NT2/D1 (cell line): ENCODE data around the gene EPS8L1.

ENCODE experiments used
- DNase-seq: peaks from one replicate; pipeline ENCODE4 v3.0.0-alpha.2; 2011; ENCODE audit warnings: low read depth, low spot score
- H3K27me3 ChIP-seq: 2 replicates; pipeline ENCODE4 v1.6.0; 2011; ENCODE audit warnings: mild to moderate bottlenecking; ENCODE audit not compliant: insufficient read length, insufficient read depth
- H3K36me3 ChIP-seq: 2 replicates; pipeline ENCODE4 v1.6.1; 2011; ENCODE audit warnings: mild to moderate bottlenecking, low read length, mixed read lengths; ENCODE audit not compliant: insufficient read depth, insufficient read length
- H3K4me1 ChIP-seq: 2 replicates; pipeline ENCODE4 v1.5.1; 2011; ENCODE audit not compliant: insufficient read depth, insufficient read length
- H3K4me3 ChIP-seq: 2 replicates; pipeline ENCODE4 v1.5.1; 2011; ENCODE audit warnings: low read depth; ENCODE audit not compliant: insufficient read length
- H3K9ac ChIP-seq: 2 replicates; pipeline ENCODE4 v1.6.0; 2011; ENCODE audit warnings: low read depth; ENCODE audit not compliant: insufficient read length
- H3K9me3 ChIP-seq: 2 replicates; pipeline ENCODE4 v1.5.1; 2011; ENCODE audit warnings: mild to moderate bottlenecking, low read length; ENCODE audit not compliant: insufficient read depth
- SUZ12 ChIP-seq: IDR thresholded peaks from 2 replicates; pipeline ENCODE4 v1.6.1; 2011; ENCODE audit not compliant: insufficient read length, insufficient read depth; ENCODE audit errors: extremely low read depth
- YY1 ChIP-seq: IDR thresholded peaks from 2 replicates; pipeline ENCODE4 v1.6.1; 2011; ENCODE audit not compliant: insufficient read length, insufficient read depth
- ZNF274 ChIP-seq: IDR thresholded peaks from 2 replicates; pipeline ENCODE4 v1.6.1; 2011; ENCODE audit warnings: mild to moderate bottlenecking, low read depth, low read length

EPS8L1 gene

GRCh38 chr19:55132453-55133129 lies 56.9 kb downstream of the EPS8L1 start:
- DNase-seq: no peak
- no peak overlapping the region for H3K4me3 ChIP-seq
- no peaks in the 10 kb centered on the region for H3K9me3 ChIP-seq
- peaks cover 6% of the 10 kb centered on the region for H3K4me1 ChIP-seq
- H3K9ac ChIP-seq: no peak overlapping the region
- TF ChIP-seq SUZ12: no peak
- peaks cover 31% of the 10 kb centered on the region for H3K36me3 ChIP-seq
- no peaks in the 10 kb centered on the region for H3K27me3 ChIP-seq

- no peak for DNase-seq
- H3K9me3 ChIP-seq: no peaks in the 10 kb centered on the region
- no peak overlapping the region for H3K4me3 ChIP-seq
- H3K27me3 ChIP-seq: no peaks in the 10 kb centered on the region
- H3K9ac ChIP-seq: peak overlapping the region; percentile 21
- peaks cover 31% of the 10 kb centered on the region for H3K36me3 ChIP-seq
- H3K4me1 ChIP-seq: peaks cover 6% of the 10 kb centered on the region
- TF ChIP-seq YY1 (no peak), ZNF274 (no peak), SUZ12 (no peak)
Observed at GRCh38 chr19:55133639-55134444, 58.2 kb downstream of the EPS8L1 start.

DNA sequence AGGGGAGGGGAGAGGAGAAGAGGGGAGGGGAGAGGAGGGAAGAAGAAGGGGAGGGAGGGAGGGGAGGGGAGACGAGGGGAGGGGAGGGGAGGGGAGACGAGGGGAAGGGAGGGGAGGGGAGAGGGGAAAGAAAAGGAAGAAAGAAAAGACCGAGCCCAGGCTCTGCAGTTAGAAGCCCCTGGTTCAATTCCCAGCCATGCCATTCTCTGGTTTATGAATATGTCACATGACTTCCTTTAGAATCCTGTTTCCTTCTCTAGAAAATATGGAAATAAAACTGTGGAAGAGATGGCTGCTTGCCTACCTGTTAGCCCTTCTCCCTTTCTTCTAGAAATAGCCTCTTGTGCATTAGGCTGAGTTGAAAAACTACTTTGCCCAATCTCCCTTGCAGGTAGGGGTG lies 59.1 kb downstream of the EPS8L1 start:
- H3K4me1 ChIP-seq: peaks cover 6% of the 10 kb centered on the region
- TF ChIP-seq YY1 (no peak), ZNF274 (no peak), SUZ12 (no peak)

DNA sequence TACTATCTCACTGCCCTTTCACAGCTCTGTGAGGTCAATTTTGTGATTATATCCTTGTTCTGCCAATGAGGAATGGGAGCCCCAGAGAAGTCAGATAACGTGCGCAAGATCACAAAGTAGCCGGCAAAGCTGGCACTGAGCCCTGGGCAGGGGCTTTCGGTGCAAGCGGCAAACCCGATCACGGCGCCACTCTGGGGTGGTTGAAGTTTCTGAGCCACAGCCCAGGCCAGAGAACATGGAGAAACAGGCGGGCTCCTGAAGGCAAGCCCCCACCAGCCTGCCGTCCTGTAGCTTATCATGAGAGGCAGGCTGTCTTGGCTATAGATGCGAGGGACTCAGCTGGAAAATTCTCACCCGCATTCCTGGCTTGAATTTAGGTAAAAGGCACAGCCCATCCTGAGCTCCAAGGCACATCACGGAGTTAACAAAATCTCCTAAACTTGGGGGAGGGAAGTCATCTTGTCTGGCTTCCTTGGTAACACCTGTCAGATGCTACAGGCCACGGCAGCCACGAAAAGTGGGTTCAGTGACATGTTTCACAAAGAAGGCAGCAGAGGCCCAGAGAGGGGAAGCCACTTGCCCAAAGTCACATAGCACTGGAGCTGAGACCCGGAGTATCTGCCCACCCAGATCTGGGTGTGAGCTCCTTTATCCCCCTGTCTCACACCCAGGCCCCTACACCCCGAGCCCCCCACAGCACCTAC lies 60.9 kb downstream of the EPS8L1 start:
- Histone ChIP-seq H3K9me3 (no peaks in the 10 kb centered on the region), H3K9ac (no peak overlapping the region), H3K4me1 (peaks cover 10% of the 10 kb centered on the region), H3K27me3 (no peaks in the 10 kb centered on the region), H3K4me3 (no peak overlapping the region), H3K36me3 (peaks cover 36% of the 10 kb centered on the region)
- no peak for DNase-seq
- no peak for TF ChIP-seq ZNF274

More for the DNA sequence above, 59.1 kb downstream of the EPS8L1 start:
- no peak overlapping the region for H3K4me3 ChIP-seq
- no peaks in the 10 kb centered on the region for H3K9me3 ChIP-seq
- H3K27me3 ChIP-seq: no peaks in the 10 kb centered on the region
- H3K36me3 ChIP-seq: peaks cover 31% of the 10 kb centered on the region
- H3K9ac ChIP-seq: no peak overlapping the region
- no peak for DNase-seq
